Tibial artery (tissue), 4 donors: ENCODE measurements around the gene PLCH2.

Experiments
- DNase-seq, 2 donors: peaks; one replicate each; pipeline ENCODE4 v3.0.0-alpha.2; 2019
- H3K27ac ChIP-seq, 2 donors: fragments of 200-600 bp; sonication (generic) in 1 of 2; 1 replicate in 1 of 2; 2 replicates in 1 of 2; pipeline ENCODE4 v1.5.1; 2018 to 2019; ENCODE audit warnings: mild to moderate bottlenecking in 1 of 2
- H3K27me3 ChIP-seq, 2 donors: fragments of 200-600 bp; sonication (generic) in 1 of 2; one replicate each; pipeline versions ENCODE4 v1.5.1 to v1.6.0; 2016 to 2019
- H3K36me3 ChIP-seq, 3 donors: fragments of 200-600 bp; sonication (generic) in 2 of 3; one replicate each; pipeline ENCODE4 v1.5.1; 2016 to 2019; ENCODE audit warnings: mild to moderate bottlenecking in 2 of 3
- H3K4me1 ChIP-seq, 4 donors: fragments of 200-600 bp; sonication (generic) in 2 of 4; 1 replicate in 3 of 4; 2 replicates in 1 of 4; pipeline ENCODE4 v1.5.1; 2016 to 2019
- H3K4me3 ChIP-seq, 2 donors: fragments of 200-600 bp; sonication (generic) in 1 of 2; 1 replicate in 1 of 2; 2 replicates in 1 of 2; pipeline ENCODE4 v1.5.1; 2018 to 2019; ENCODE audit warnings: mild to moderate bottlenecking in 2 of 2
- H3K9me3 ChIP-seq, 3 donors: fragments of 200-600 bp; sonication (generic) in 1 of 3; one replicate each; pipeline ENCODE4 v1.5.1; 2016 to 2019
- CTCF ChIP-seq, 2 experiments: fragments of 200-600 bp in 1 of 2; fragments of 450-650 bp in 1 of 2; IDR thresholded peaks; one replicate each; pipeline ENCODE4 v1.5.1; 2017 to 2019; ENCODE audit warnings: antibody characterized with exemption in 2 of 2, mild to moderate bottlenecking in 1 of 2, moderate library complexity in 1 of 2
- intact Hi-C: fragments of 100-400 bp; cut with DNase I; formaldehyde crosslinking; loops from one replicate; pipeline ENCODE4 v1.15.0; 2023; ENCODE audit warnings: low total_unique reads

PLCH2 gene

GRCh38 chr1:2445823-2446215, 30.3 kb upstream of the PLCH2 start:
- no peak for DNase-seq
- no peak overlapping the region for H3K27ac ChIP-seq
- no peaks in the 10 kb centered on the region for H3K36me3 ChIP-seq
- H3K27me3 ChIP-seq = peaks cover 0 to 97% of the 10 kb centered on the region in 2 donors
- H3K4me1 ChIP-seq = peaks cover 0 to 6% (median 3%) of the 10 kb centered on the region in 4 donors
- TF ChIP-seq CTCF (IDR thresholded peaks at IDR 0.05) = no peak
- H3K9me3 ChIP-seq = no peaks in the 10 kb centered on the region
- intact Hi-C loops = no loop called here
- H3K4me3 ChIP-seq = no peak overlapping the region

- DNase-seq = no peak
- TF ChIP-seq CTCF (IDR thresholded peaks at IDR 0.05) = no peak
- Histone ChIP-seq H3K4me3 (no peak overlapping the region), H3K4me1 (peaks cover 0 to 6% (median 3%) of the 10 kb centered on the region in 4 donors), H3K9me3 (no peaks in the 10 kb centered on the region), H3K27me3 (peaks cover 0 to 97% of the 10 kb centered on the region in 2 donors), H3K36me3 (no peaks in the 10 kb centered on the region), H3K27ac (no peak overlapping the region)
- intact Hi-C loops = no loop called here
Observed at GRCh38 chr1:2446394-2446793, 29.7 kb upstream of the PLCH2 start.

DNA sequence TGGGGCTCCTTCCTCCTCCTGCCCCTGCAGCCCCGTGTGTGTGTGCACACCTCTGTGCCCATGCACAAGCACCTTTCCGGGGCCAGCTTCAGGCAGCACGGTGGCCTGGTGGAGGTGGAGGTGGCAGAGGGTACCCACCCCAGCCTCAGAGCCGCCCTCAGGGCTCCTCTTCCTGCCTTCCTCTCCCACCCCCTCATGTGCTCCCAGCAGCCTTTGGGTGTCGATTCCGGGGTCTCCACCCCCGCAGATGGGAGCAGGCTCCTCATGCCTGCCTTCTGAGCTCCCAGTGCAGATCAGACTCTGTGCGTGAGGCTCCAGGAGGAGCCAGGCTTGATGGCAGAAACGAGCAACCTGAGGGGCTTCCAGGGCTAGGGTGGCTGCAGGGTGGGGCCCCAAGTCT, 29.2 kb upstream of the PLCH2 start:
- Histone ChIP-seq H3K27ac (no peak overlapping the region), H3K9me3 (no peaks in the 10 kb centered on the region), H3K4me1 (peaks cover 0 to 6% (median 3%) of the 10 kb centered on the region in 4 donors), H3K27me3 (peaks cover 0 to 97% of the 10 kb centered on the region in 2 donors), H3K36me3 (no peaks in the 10 kb centered on the region), H3K4me3 (no peak overlapping the region)
- TF ChIP-seq CTCF (IDR thresholded peaks at IDR 0.05) = no peak
- no peak for DNase-seq
- intact Hi-C loops = no loop called here

- Histone ChIP-seq H3K36me3 (no peaks in the 10 kb centered on the region), H3K27ac (no peak overlapping the region), H3K4me3 (no peak overlapping the region), H3K9me3 (no peaks in the 10 kb centered on the region), H3K27me3 (peaks cover 0 to 97% of the 10 kb centered on the region in 2 donors), H3K4me1 (peaks cover 0 to 6% (median 3%) of the 10 kb centered on the region in 4 donors)
- no peak for DNase-seq
- no peak for TF ChIP-seq CTCF (IDR thresholded peaks at IDR 0.05)
- intact Hi-C loops = no loop called here
Observed at GRCh38 chr1:2447276-2448097, 28.6 kb upstream of the PLCH2 start.

DNA sequence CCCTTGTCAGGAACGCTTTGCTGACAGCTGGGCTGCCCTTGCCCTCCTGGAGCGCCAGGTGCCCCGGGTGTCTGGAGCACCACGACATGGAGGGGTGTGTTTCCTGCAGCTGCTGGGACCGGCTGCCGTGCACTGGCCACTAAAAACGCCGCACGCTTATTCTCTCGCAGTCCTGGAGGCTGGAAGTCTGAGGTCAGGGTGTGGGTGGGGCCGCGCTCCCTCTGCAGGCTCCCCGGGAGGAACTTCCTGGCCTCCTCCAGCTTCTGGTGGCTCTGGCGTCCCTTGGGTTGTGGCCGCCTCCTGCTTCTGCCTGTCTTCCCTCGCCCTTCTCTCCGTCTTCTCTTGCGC, 28.0 kb upstream of the PLCH2 start:
- H3K36me3 ChIP-seq = no peaks in the 10 kb centered on the region
- intact Hi-C loops = no loop called here
- no peak for DNase-seq
- no peak for TF ChIP-seq CTCF (IDR thresholded peaks at IDR 0.05)
- no peak overlapping the region for H3K4me3 ChIP-seq
- no peaks in the 10 kb centered on the region for H3K9me3 ChIP-seq
- H3K4me1 ChIP-seq = peaks cover 0 to 4% (median 2%) of the 10 kb centered on the region in 4 donors
- no peak overlapping the region for H3K27ac ChIP-seq
- H3K27me3 ChIP-seq = peaks cover 0 to 97% of the 10 kb centered on the region in 2 donors
